Stimulated activated CD4-positive, alpha-beta T cell treated with anti-CD3 and anti-CD28 coated beads, Interleukin-1b, Interleukin-23, amount 100 ng/mL, for 1 hour (primary cell): ENCODE measurements around the gene NFATC2.

ENCODE experiments used
- DNase-seq, 2 donors: peaks; one replicate each; pipeline ENCODE4 v3.0.0-alpha.2; 2020; ENCODE audit warnings: low read depth in 2 of 2

Gene NFATC2

DNA sequence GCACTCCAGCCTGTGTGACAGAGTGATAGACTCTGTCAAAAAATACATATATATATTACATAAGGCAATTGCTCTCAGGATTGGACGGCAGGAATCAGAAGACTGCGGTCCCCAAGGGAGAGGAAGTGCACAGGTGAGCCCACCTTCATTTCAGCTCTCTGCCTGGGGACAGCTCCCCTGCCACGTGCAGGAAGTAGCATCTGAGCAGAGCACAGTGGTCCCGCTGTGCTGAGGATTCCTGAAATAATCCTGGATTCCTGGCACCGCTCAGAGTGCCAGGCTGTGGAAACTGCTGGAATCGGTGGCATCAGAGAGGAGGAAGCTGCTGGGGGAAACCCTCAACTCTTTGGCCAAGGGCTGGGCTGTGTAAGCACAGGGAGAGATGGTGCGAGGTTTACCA is 27.7 kb downstream of the NFATC2 start:
- DNase-seq = no peak

DNA sequence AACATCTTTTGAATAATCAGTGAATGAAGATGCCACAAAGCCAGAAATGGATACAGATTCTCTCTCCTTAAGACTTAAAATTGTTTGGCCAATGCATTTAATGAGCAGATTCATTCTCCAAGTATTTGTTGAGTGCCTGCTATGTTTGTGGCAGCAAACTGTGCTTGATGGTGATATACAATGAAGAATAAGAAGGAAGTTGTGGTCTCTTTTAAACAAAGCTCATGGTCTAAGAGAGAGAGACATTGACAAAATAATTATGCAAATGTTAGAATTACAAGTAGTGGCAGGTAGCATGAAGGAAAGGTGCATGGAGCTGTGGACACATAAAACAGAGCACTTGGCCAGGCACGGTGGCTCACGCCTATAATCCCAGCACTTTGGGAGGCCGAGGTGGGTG is 28.3 kb downstream of the NFATC2 start:
- DNase-seq = no peak

DNA sequence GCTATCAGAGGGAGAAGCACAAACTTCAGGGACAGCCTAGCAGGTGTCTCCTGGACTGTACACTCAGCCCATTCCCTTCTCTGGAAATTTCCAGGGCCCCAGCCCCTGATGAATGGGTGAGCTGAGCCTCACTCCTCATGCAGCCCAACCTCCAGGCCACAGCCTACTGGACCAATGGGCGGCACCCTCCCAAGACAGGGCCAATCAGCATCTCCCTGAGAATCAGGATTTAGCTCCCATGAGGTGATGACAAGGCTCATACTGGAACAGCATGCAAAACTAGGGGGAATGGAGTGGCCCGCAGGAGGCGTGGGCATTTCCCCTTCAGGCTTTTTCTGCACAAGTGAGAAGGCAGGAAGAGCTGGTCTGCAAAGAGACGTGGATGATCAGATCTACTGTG is 29.0 kb downstream of the NFATC2 start:
- DNase-seq = no peak

DNA sequence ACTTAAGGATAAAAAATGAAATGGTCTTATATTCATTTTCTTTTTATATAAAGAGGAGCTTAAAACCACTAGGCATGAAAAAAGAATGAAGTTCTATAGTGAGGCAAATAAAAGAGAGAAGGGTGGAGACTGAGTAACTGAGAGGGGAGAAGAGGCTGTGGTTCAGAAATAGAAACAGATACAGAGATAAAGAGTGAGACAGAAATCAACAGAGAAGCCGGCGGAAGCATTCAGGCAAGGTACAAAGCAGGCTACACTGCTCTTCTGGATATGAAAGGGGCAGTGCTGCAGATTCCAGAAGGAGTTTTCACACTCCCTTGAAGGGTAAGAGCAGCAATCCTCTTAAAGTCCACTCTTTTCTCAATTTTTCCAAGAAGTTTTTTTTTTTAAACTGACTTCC is 29.9 kb downstream of the NFATC2 start:
- DNase-seq = no peak

DNA sequence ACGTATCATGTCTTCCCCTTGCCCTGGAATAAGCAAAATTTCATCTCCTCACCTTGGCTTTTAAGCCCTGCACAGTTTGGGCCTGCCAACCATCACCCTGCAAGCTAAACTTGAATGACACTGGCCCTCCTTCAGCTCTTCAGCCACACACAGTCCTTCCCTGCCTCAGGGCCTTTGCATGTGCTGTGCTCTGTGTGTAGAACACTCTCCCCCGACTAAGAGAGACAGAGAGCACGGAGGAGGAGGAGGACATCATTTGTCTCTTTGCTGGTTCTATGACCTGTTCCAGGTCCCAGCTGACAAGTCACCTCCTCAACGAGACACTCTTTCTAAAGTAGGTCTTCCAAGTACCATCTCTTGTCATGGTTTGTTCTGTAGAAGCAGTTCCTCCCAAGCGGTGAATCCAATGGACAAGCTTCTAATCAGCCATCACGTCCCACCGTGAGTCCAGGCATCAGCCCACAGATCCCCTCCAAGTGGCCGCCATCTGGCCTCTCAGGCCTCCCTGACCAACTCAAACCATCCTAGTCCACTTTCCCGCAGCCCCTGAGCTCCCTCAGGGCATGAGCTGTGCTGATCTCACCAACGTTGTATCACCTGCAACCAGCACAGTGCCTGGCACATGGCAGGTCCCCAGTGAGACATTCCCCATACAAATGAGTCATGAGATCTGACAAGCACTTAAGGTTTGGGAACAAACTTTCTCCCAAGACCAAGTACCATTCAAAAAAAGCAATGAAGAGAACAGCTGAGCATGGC is 30.5 kb downstream of the NFATC2 start:
- DNase-seq = no peak

DNA sequence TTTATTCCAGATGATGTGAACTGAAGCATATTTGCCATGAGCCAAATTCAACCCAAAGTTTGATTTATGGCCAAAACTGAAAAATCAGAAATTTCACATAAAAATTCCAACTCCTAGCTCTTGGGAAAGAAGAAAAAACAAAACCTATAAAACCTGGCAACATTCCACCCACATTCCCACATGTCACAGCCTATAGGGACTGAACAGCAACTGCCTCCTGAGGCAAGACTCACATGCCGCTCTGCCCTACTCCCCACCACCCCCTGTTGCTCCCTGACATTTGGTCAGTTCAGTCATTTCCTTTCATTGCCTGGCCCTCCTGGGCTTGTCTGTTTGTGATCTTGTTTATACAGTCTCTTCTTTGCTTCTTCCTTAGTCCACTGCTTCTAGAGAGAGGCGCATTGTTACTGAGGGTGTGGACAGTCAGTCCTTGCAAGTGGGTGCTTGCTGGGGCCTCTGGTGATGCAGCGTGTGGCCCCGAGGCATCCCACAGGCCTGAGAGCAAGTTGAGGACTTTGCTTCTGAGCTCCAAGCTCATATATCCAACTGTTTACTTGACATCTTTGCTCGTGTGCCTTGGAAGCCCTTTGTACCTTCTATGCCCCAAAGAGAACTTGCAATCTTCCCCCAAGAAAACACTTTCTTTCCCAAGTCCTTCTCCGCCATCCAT is 31.4 kb downstream of the NFATC2 start:
- no peak for DNase-seq

DNA sequence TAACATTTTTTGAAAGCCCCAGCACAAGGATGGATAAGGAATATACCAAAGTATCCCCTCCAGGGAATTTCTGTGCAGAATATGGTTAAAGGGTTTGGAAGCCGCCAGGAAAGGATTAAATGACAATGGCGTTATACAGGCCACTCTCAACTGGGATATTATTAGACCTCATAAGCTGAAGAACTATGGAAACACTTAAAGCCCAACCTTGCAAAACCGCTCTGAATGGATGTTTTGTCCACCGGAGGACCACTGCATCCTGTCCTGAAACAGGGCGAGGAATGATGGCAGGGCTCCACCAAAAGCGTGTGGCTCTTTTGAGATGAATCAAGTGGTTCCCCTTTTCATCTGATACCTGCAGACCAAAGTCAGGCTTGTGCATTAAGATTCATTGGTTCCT is 32.4 kb downstream of the NFATC2 start:
- DNase-seq = no peak

DNA sequence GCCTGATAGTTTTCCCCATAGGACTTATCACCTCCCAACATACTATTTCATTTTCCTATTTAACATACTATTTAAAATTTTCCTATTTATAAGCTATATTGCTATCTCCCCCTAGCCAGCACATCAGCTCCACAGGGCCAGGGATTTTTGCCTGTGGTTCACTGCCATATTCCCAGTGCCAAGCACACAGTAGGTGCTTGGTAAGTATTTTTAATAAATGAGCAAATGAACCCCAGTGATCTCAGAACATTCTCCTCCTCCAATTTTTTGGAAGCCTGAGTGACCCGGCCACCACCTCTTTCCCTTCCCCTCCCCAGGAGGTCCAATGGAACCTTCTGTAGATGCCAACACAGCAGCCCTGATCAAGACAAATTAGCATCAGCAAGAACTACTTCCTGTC is 33.3 kb downstream of the NFATC2 start:
- no peak for DNase-seq

DNA sequence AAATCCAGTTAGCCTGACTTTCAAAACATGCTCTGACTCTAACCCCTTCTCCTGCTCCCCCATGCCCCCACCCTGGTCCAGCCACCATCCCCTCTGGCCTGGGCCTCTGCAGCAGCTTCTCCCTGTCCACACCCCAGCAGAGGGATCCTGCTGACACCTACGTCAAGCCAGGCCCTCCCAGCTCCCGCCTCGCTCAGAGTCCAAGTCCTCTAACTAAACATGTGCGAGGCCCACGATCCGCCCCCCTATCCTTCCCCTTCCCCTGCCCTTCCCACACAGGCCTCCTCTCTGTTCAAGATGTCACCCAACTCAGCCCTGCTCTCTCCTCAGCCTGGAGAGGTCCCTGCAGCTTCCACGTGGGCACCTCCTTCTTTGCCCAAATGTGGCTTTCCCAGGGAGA is 33.7 kb downstream of the NFATC2 start:
- no peak for DNase-seq

DNA sequence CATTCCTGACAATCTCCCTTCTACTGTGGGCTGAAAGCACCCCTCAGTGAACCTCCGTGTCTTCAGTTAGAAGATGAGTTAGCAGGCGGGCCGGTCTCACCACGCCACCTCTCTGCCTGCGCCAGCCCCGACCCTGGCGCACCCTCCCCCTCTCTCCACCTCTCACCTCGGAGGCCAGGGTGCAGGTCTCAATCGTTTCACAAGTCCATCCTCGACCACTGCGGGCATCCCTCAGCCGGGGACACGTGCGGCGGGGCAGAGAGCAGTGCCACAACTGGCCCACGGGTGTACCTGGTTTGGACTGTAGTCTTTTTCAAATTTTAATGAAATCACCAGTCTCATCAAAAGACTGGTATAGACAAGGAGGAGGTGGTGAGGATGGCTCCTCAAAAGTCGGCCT is 34.4 kb downstream of the NFATC2 start:
- DNase-seq = no peak

DNA sequence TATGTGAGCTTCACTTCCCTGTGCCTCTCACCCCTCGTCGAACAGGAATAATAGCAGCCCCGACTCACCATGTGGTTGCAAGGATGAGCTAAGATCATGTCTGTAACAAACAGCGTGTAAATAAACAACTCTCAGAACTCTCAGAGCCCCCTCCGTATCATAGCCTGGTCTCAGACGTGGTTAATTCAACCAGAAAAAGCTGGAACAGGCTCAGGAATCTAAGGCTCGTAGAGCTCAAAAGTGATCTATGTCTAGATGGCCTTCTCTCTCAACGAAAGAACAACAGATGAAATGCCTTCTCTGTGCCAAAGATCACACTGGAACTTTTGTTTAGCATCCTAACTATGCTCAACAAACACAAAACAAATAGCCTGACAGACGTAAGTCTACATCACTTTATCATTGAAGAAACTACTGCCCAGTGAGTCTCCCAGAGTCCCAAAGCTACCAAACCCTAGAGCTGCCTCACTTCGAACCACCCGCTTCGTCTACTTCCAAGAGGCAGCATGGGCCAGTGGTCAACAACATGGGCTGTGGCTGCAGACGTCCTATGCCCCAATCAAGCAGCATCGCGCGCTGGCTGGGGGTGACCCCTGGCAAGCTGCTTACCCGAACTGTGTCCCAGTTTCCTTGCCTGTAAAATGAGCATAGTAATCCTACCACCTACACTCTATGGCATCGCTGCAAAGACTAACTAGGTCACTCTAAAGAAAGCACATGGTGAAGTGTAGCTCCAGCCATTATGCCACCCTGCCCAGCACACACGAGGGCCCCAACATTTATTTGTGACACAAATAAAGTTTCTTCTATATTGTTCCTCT is 35.1 kb downstream of the NFATC2 start:
- DNase-seq = no peak

DNA sequence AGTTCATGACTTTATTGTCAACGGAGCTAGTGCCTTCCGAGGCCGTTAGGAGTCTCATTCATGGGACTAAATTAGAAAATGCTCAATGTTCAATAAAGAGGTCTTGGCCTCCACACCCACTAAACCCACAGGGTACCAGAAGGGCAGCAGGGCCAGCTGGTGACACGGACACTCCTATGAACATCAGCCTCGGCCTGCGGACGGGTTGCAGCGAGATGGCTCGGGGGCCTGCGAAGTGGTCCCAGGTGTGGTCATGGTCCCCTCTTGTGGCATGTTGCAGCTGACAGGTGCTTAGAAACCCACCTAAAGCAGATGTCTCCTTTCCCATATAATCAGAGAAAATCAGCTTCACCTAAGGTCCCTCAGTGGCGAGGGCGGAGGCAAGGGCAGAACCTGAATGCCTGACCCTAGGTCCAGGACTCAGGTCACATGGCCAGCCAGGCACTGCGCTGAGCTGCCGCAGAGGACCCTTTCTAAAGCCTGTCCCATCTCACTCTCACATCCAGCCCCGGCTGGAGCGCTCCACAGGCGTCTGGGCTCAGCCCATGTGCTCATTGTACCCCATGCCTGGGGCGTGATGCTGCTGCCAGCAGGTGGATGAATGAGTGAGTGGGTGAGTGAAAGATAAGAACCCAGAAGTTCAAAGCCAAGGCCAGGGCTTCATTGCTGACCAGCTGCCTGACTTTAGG is 35.8 kb downstream of the NFATC2 start:
- DNase-seq = no peak

DNA sequence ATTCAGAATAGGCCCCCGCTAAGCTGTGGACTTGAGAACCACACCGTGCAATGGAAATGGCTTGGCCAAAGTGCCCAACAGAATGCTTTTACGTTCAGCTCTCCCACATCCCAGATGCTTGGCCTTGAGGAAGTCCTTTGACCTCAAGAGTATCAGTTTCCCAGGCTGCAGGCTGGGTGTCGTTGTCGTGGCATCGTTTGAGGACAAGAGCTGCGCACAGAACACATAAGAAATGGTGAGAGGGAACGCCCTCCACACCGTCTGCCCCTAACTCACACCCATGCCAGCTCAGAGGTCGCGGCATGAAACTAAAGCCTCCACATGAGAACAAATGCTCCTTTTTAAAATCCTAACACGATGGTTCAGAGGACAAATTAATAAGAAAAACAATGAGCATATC is 37.0 kb downstream of the NFATC2 start:
- DNase-seq = no peak

DNA sequence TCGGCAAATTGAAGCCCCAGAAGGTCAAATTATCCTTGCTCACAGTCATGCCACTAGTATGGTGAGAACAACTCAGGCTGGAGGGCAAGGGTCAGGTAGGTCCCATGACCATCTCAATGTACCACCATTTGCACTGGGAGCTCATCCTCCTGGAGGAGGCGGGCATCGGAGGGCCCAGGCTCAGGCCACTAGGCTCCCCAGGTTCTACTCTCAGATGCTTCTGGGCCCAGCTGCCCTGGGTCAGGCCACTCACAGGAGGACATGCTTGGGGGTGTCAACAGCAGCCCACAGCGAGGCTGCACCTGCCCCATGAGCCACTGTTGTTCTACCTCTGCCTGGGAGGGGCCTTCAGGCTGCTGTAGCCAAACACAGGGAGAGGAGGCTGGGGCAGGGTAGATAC is 39.1 kb downstream of the NFATC2 start:
- DNase-seq = no peak

DNA sequence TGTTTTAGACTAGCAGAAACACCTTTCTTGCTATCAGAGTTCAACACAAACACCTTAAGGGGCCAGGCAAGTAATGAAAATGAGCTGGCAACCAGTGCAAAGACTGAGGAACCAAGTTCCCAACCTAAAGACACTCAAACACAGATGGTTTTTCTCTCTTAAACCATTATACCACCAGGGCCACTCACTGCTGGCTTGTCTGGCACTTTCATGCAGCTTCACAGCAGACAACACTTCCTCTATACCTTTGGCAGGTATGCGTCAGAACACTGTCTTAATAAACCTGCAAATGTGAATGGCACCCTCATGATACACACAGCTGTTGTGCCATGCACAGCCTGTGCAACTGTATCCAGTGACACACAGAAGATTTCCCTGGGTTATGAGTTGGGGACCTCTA is 41.6 kb downstream of the NFATC2 start:
- peak in 1 of 2 donors; percentile 23 for DNase-seq

DNA sequence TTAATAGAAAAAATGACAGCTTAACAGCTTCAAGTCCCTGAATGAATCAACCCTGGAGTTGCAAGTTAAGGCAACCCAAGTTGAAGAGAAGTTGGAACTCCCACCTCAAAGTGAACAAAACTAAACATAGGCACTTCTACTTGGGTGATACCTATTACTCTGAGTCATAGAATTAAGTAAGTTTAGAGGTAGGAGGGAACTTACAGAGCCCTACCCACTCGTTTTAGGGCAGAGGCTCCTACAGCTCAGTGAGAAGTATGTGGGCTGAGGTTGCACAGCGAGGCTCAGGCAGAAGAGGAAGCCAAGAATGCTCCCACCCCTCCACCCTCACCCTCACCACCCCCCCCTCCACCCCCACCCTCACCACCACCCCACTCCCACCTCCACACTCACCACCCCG is 42.2 kb downstream of the NFATC2 start:
- DNase-seq = peak in 1 of 2 donors; percentile 18

DNA sequence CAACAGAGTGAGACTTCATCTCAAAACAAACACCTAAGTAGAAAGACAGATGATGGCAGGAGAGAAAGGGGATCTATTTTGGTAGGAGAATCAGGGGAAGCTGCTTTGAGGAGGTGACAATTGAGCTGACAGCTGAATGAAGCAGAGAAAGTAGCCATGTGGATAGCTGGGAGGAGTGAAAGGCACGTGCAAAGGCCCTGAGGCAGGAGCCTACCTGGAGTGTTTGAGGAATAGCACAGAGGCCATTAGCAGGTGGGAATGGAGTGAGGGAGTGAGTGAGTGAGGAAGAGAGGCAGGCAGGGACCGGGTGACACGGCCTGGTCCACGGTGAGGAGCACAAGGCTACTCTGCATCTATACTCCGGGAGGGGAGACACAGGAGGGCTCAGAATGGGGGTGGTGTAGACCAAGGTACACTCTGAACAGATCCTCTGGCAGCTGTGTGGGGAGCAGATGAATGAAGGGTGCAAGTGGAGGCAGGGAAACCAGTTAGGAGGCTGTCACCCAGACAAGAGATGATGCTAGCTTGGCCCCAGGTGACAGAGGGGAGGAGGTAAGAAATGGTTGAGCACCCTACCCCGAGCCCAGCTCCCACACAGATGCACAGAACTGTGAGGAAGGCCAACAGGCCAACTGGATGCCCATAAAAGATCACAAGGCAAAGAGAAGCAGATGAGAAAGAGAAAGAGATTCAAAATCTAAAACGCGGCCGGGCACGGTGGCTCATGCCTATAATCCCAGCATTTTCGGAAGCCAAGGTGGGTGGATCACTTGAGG is 43.6 kb downstream of the NFATC2 start:
- DNase-seq = no peak

DNA sequence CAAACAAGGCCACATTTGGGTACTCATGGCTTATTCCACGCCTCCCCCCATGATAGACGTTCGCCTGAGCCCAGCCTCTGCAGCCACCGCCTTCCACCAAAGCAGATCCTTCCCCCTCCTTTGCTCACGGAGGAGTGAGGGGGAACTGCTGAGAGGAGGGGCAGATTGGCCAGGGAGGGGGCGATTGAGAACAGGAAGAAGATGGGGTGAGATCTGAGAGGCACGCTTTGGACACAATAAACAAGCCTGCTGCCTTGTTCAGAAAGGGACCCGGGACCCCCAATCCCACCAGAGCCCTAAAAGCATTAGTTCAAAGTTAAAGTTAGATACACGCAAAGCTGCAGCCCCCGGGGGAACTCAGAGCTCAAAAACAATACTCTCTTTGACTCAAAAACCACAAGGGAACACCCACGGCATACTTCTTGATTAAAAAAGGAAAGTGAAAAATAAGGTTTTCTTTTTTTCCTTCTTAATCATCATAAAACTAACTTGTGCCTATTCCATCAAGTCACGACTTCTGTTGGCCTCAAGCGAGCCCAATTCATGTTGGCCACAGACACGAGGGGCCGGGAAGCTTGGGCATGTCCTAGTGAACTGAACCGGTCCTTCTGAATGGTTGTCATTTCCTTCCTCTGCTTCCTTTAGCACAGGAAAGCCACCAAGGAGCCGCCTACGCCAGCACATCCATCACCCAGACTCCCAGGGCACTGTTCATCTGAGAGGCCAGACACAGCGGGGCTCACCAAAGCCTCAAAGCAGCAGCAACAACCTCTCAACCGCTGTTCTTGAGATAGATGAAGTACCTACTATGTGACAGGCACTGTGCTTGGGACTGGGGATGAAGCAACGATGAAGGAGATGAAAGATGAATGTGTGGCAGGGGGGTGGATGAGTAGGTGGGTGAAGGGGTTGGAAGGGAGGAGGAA is 44.7 kb downstream of the NFATC2 start:
- peak in 1 of 2 donors; percentile 27 for DNase-seq

DNA sequence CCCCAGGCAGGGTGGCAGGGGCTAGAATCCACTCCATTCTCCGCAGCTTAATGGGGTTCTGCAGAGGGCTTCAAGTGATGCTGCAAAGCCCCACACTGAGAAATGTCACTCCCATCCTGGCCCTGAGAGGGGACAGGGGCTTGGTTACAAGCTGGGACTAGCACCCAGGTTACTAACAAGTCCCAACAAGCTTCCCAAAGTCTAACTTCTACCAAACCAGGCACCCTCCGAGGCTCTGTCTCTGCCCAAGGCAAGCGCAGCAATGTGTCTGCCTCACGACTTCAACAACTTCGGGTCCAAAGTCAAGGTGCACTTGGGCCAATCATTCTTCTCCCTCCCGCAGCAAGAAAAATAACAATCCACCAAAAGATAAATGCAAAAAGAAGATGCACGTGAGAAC is 45.6 kb downstream of the NFATC2 start:
- no peak for DNase-seq

DNA sequence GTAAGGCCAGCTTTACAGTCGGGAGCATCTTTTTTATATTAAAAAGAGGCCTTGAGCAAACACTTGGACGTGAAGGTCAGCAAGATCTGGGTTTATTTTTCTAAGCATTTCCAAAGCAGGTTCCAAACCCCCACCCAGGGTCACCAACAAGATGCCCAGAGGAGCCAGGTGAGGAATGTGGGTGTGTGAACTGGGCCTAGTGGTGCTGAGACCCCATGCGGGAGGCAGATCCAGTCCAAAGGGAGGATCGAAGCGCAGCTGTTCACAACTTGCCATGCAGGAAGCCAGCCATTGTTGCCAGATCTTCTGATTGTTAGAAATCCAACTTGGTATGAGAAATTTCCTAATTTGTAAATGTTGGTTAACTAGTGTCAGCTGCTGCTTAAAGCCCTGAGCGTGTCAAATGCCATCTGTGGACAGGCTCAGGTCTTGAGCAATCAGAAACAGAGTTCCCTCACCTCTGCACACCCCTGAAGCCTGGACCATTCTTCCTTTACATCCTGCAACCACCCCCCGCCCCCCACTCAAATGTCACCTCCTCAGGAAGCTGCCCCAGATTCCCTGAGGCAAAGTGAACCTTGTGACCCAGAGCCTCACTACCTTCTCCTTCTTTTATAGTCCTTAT is 46.5 kb downstream of the NFATC2 start:
- DNase-seq = no peak
